ENCODE results near the gene NF1.

Gene NF1

GRCh38 chr17:31418773-31419350 lies 324.1 kb downstream of the NF1 start:
- TF ChIP-seq CTCF (IDR thresholded peaks at IDR 0.05; ENCODE audit: insufficient read depth, low read depth, low read length, missing control alignments), result no peak
- DNase-seq (ENCODE audit: low read depth), result no peak
- no peak overlapping the region for H3K4me3 ChIP-seq (ENCODE audit: low read length)

- no peak overlapping the region for H3K4me3 ChIP-seq (ENCODE audit: low read length)
- no peak for DNase-seq (ENCODE audit: low read depth)
- TF ChIP-seq CTCF (IDR thresholded peaks at IDR 0.05; ENCODE audit: insufficient read depth, low read depth, low read length, missing control alignments), result no peak
These were observed 327.7 kb downstream of the NF1 start for GRCh38 chr17:31422443-31422842.

- DNase-seq (ENCODE audit: low read depth), result no peak
- no peak for TF ChIP-seq CTCF (IDR thresholded peaks at IDR 0.05; ENCODE audit: insufficient read depth, low read depth, low read length, missing control alignments)
- H3K4me3 ChIP-seq (ENCODE audit: low read length), result no peak overlapping the region
These were observed 330.1 kb downstream of the NF1 start for GRCh38 chr17:31424944-31425281.

GRCh38 chr17:31425282-31426040 lies 330.7 kb downstream of the NF1 start:
- no peak overlapping the region for H3K4me3 ChIP-seq (ENCODE audit: low read length)
- no peak for DNase-seq (ENCODE audit: low read depth)
- no peak for TF ChIP-seq CTCF (IDR thresholded peaks at IDR 0.05; ENCODE audit: insufficient read depth, low read depth, low read length, missing control alignments)

Measured in epithelial cell of esophagus (primary cell).